Naive thymus-derived CD4-positive, alpha-beta T cell (primary cell): ENCODE data around the gene STX10. TPM values are rescaled to one million over a fixed set of nuclear protein-coding genes. Genes with fewer than 3 reads are reported as not detected.

Experiments used
- ATAC-seq: fragments of 150-1000 bp; cut with Tn5 transposase; 2 replicates; pipeline ENCODE4 v1.10.0; 2021; ENCODE audit warnings: mild to moderate bottlenecking, moderate library complexity
- CTCF ChIA-PET: fragments of 350-600 bp; sonication (Branson Sonifier 250); formaldehyde crosslinking; loops from one replicate; lab custom pipeline; 2021; ENCODE audit warnings: antibody characterized with exemption; lab: Charles Lee
- POLR2A ChIA-PET: fragments of 350-600 bp; sonication (Branson Sonifier 250); formaldehyde crosslinking; loops from one replicate; lab custom pipeline; 2021; ENCODE audit warnings: antibody characterized with exemption, inconsistent platforms; lab: Charles Lee
- DNase-seq, 9 donors: peaks; one replicate each; pipeline versions ENCODE4 v3.0.0 to v3.0.0-alpha.2; 2020 to 2022; ENCODE audit warnings: mixed read lengths in 1 of 9
- H3K27ac ChIP-seq: one replicate; pipeline ENCODE4 v1.7.0; 2013; ENCODE audit warnings: mild to moderate bottlenecking, low read depth, low read length, moderate library complexity
- H3K27me3 ChIP-seq, 2 donors: one replicate each; pipeline ENCODE4 v1.7.0; 2013; ENCODE audit warnings: low read length in 2 of 2, mild to moderate bottlenecking in 2 of 2, moderate library complexity in 2 of 2; ENCODE audit not compliant: control insufficient read depth in 2 of 2, insufficient read depth in 2 of 2
- H3K36me3 ChIP-seq, 3 experiments: 1 replicate in 2 of 3; 2 replicates in 1 of 3; pipeline ENCODE4 v1.7.0; 2013; ENCODE audit warnings: low read length in 3 of 3, mild to moderate bottlenecking in 3 of 3, moderate library complexity in 1 of 3; ENCODE audit not compliant: insufficient read depth in 3 of 3, control insufficient read depth in 2 of 3
- H3K4me1 ChIP-seq, 2 donors: one replicate each; pipeline ENCODE4 v1.7.0; 2013; ENCODE audit warnings: low read length in 2 of 2, mild to moderate bottlenecking in 2 of 2, moderate library complexity in 1 of 2; ENCODE audit not compliant: control insufficient read depth in 2 of 2, insufficient read depth in 2 of 2
- H3K4me3 ChIP-seq: 2 replicates; pipeline ENCODE4 v1.7.0; 2013; ENCODE audit warnings: mild to moderate bottlenecking, low read length
- H3K9me3 ChIP-seq, 3 experiments: 1 replicate in 2 of 3; 2 replicates in 1 of 3; pipeline ENCODE4 v1.7.0; 2013; ENCODE audit warnings: low read length in 3 of 3; ENCODE audit not compliant: control insufficient read depth in 2 of 3
- H3K27ac Mint-ChIP-seq, 9 donors: one replicate each; pipeline ENCODE4 v1.8.0; 2020 to 2022; ENCODE audit warnings: mixed read lengths in 9 of 9, mild to moderate bottlenecking in 8 of 9, moderate library complexity in 5 of 9, inconsistent platforms in 2 of 9
- H3K27me3 Mint-ChIP-seq, 5 donors: one replicate each; pipeline ENCODE4 v1.8.0; 2021 to 2022; ENCODE audit warnings: mixed read lengths in 5 of 5, mild to moderate bottlenecking in 1 of 5
- H3K36me3 Mint-ChIP-seq, 5 donors: one replicate each; pipeline ENCODE4 v1.8.0; 2020 to 2022; ENCODE audit warnings: mixed read lengths in 5 of 5, mild to moderate bottlenecking in 3 of 5, inconsistent platforms in 1 of 5
- H3K4me1 Mint-ChIP-seq, 7 donors: one replicate each; pipeline ENCODE4 v1.8.0; 2020 to 2022; ENCODE audit warnings: mixed read lengths in 7 of 7, mild to moderate bottlenecking in 3 of 7, inconsistent platforms in 1 of 7
- H3K4me3 Mint-ChIP-seq, 10 donors: one replicate each; pipeline ENCODE4 v1.8.0; 2020 to 2022; ENCODE audit warnings: mild to moderate bottlenecking in 10 of 10, mixed read lengths in 10 of 10, moderate library complexity in 6 of 10, inconsistent platforms in 2 of 10
- H3K9me3 Mint-ChIP-seq, 11 donors: one replicate each; pipeline ENCODE4 v1.8.0; 2020 to 2022; ENCODE audit warnings: mixed read lengths in 11 of 11, mild to moderate bottlenecking in 4 of 11, inconsistent platforms in 1 of 11, moderate library complexity in 1 of 11
- intact Hi-C, 2 donors: fragments of 100-400 bp; cut with micrococcal nuclease; formaldehyde crosslinking; loops; one replicate each; pipeline ENCODE4 v1.15.1; 2023
- polyA plus RNA-seq, 2 donors: library from polyadenylated mRNA; unstranded; fragments of 300-500 nt; fragmentation: Illumina TruSeq; gene quantifications; one replicate each; pipeline ENCODE4 v1.2.3, GENCODE V29; 2021
- total RNA-seq, 6 experiments: library from RNA in 5 of 6; stranded (reverse) in 5 of 6; gene quantifications; 1 replicate in 5 of 6; 2 replicates in 1 of 6; pipeline ENCODE4 v1.2.3 and lab custom pipeline; 2021 to 2026

STX10 gene
- total and polyA plus RNA-seq, 7 experiments from 2014 or later, result 42.6 to 76.2 (median 63.7) TPM

GRCh38 chr19:13120817-13121216 is 29.4 kb downstream of the STX10 start:
- CTCF ChIA-PET, result interaction anchor here (0.6 to 1.4 kb wide), 2 partner anchors 92 to 155 kb away, joined by 4 to 5 read pairs; no protein-coding TSS in a partner anchor

DNA sequence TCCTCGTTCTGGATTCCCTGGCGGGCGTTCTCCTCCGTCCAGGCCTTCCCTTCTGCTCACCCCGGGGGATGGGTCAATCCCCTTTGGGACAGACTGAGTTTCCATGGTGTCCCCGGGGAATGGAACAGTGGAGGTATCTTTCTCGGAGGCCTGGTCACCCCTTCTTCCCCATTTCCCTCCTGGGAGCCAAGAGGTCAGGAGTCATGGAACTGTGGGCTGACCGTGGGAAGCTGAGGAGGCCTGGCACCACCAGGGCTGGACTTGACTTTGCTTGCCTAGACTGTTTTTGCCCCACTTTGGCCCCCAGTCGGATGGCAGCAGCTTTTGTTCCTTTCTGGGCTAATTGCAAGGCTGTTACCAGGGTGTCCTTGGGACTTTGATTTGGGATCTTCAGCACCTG is 30.1 kb downstream of the STX10 start:
- Histone ChIP-seq H3K4me1 (peaks cover 25 to 30% of the 10 kb centered on the region in 2 donors), H3K27me3 (no peaks in the 10 kb centered on the region), H3K9me3 (no peaks in the 10 kb centered on the region), H3K36me3 (peaks cover 0 to 12% (median 0%) of the 10 kb centered on the region in 3 experiments), H3K4me3 (no peak overlapping the region), H3K27ac (no peak overlapping the region)
- ChIA-PET CTCF (interaction anchor here (0.9 to 1.4 kb wide), 2 partner anchors 76 to 155 kb away, joined by 3 to 5 read pairs; no protein-coding TSS in a partner anchor), POLR2A (interaction anchor here (1.0 to 2.3 kb wide), 5 partner anchors 15 to 33 kb away, joined by 3 to 11 read pairs (median 3); partner anchors contain the start of genes IER2 and STX10)
- Mint-ChIP-seq H3K4me1 (peaks cover 17 to 69% (median 49%) of the 10 kb centered on the region in 7 donors), H3K36me3 (peaks cover 0 to 4% (median 0%) of the 10 kb centered on the region in 5 donors), H3K27ac (peak overlapping the region in 1 of 9 donors; percentile 29), H3K9me3 (peaks cover 0 to 3% (median 0%) of the 10 kb centered on the region in 11 donors), H3K4me3 (peak overlapping the region in 8 of 10 donors; percentile 30 to 94 (median 84)), H3K27me3 (no peaks in the 10 kb centered on the region)
- intact Hi-C loops, result no loop called here
- DNase-seq (no peak), ATAC-seq (no peak)

More at GRCh38 chr19:13120817-13121216, 29.4 kb downstream of the STX10 start:
- Histone ChIP-seq H3K27ac (no peak overlapping the region), H3K36me3 (peaks cover 0 to 7% (median 0%) of the 10 kb centered on the region in 3 experiments), H3K4me3 (no peak overlapping the region), H3K9me3 (no peaks in the 10 kb centered on the region), H3K4me1 (peaks cover 19 to 26% of the 10 kb centered on the region in 2 donors), H3K27me3 (no peaks in the 10 kb centered on the region)
- Mint-ChIP-seq H3K36me3 (peaks cover 0 to 4% (median 0%) of the 10 kb centered on the region in 5 donors), H3K9me3 (peaks cover 0 to 3% (median 0%) of the 10 kb centered on the region in 11 donors), H3K4me3 (peak overlapping the region in 3 of 10 donors; percentile 31 to 70 (median 35)), H3K27ac (peak overlapping the region in 3 of 9 donors; percentile 8 to 47 (median 39)), H3K27me3 (no peaks in the 10 kb centered on the region), H3K4me1 (peaks cover 17 to 63% (median 49%) of the 10 kb centered on the region in 7 donors)
- DNase-seq, result no peak
- no peak for ATAC-seq
- intact Hi-C loops, result no loop called here
- POLR2A ChIA-PET, result interaction anchor here (1.0 to 2.3 kb wide), 2 partner anchors 25 to 29 kb away, joined by 3 to 7 read pairs; partner anchors contain the start of genes IER2 and STX10

DNA sequence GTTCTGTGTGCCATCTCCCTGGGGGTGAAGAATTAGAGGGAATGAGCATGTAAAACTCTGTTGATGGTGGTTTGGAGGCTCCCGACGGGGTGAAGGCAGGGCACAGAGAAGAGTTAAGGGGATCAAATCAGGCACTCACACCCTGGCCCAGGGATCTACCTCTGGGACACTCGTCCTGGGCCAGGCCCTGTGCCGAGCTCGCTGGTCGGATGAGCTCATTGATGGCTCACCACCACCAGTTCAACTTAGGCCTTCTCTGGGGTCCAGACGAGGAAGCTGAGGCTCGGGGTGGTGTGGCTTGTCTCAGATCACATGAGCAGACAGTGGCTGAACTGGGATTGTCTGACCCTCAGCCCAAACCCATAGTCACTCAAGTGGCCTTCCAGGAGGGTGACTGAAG is 30.5 kb downstream of the STX10 start:
- Mint-ChIP-seq H3K27me3 (no peaks in the 10 kb centered on the region), H3K4me1 (peaks cover 17 to 69% (median 49%) of the 10 kb centered on the region in 7 donors), H3K27ac (peak overlapping the region in 7 of 9 donors; percentile 38 to 94 (median 43)), H3K4me3 (peak overlapping the region; percentile 73 to 94 (median 84)), H3K9me3 (peaks cover 0 to 3% (median 0%) of the 10 kb centered on the region in 11 donors), H3K36me3 (peaks cover 0 to 4% (median 0%) of the 10 kb centered on the region in 5 donors)
- ChIA-PET CTCF (interaction anchor here (0.9 to 1.4 kb wide), 3 partner anchors 15 to 154 kb away, joined by 3 to 5 read pairs (median 4); no protein-coding TSS in a partner anchor), POLR2A (interaction anchor here (1.0 to 2.3 kb wide), 4 partner anchors 14 to 33 kb away, joined by 3 to 11 read pairs (median 5); partner anchors contain the start of genes IER2 and STX10)
- Histone ChIP-seq H3K27me3 (no peaks in the 10 kb centered on the region), H3K4me1 (peaks cover 25 to 30% of the 10 kb centered on the region in 2 donors), H3K9me3 (no peaks in the 10 kb centered on the region), H3K4me3 (peak overlapping the region; percentile 38), H3K36me3 (peaks cover 0 to 13% (median 0%) of the 10 kb centered on the region in 3 experiments), H3K27ac (peak overlapping the region; percentile 84)
- DNase-seq, result no peak
- intact Hi-C loops, result loop anchor here (2.0 to 5.0 kb wide), 5 partner anchors 13 to 963 kb away; partner anchors contain the start of gene TRIR (in 1 of the 2)
- ATAC-seq, result no peak

GRCh38 chr19:13118424-13119193 is 31.6 kb downstream of the STX10 start:
- H3K36me3 Mint-ChIP-seq, result peaks cover 0 to 4% (median 0%) of the 10 kb centered on the region in 5 donors
- intact Hi-C loops, result loop anchor here (1.0 to 5.0 kb wide), 8 partner anchors 14 to 964 kb away; partner anchors contain the start of gene TRIR (in 1 of the 2)

GRCh38 chr19:13117772-13118423 is 32.3 kb downstream of the STX10 start, which contains the start of gene NACC1:
Gene NACC1, plus strand, starts transcription at chr19:13118264. Its CDS starts 16,944 bp downstream, at chr19:13135208.
- Mint-ChIP-seq H3K36me3 (peaks cover 0 to 4% (median 0%) of the 10 kb centered on the region in 5 donors), H3K27me3 (no peaks in the 10 kb centered on the region), H3K4me1 (peaks cover 16 to 64% (median 49%) of the 10 kb centered on the region in 7 donors), H3K9me3 (peaks cover 0 to 3% (median 0%) of the 10 kb centered on the region in 11 donors), H3K27ac (peak within 1 kb of the TSS; percentile 85 to 96 (median 91)), H3K4me3 (peak within 1 kb of the TSS; percentile 86 to 99 (median 97))
- CTCF ChIA-PET, result interaction anchor here (0.7 to 4.1 kb wide), 6 partner anchors 10 to 805 kb away, joined by 3 to 19 read pairs (median 3); no protein-coding TSS in a partner anchor
- H3K4me3 ChIP-seq, result peak within 1 kb of the TSS; percentile 97
- DNase-seq (peak; percentile 81 to 94 (median 89)), ATAC-seq (peak; percentile 95)
- peak within 1 kb of the TSS; percentile 84 for H3K27ac ChIP-seq
- POLR2A ChIA-PET, result interaction anchor here (0.6 to 5.1 kb wide), 14 partner anchors 11 to 1298 kb away, joined by 3 to 53 read pairs (median 8); partner anchors contain the start of genes IER2, LYL1 and STX10
- H3K4me1 ChIP-seq, result peaks cover 25 to 30% of the 10 kb centered on the region in 2 donors
- H3K36me3 ChIP-seq, result peaks cover 0 to 26% (median 0%) of the 10 kb centered on the region in 3 experiments
- no peaks in the 10 kb centered on the region for H3K27me3 ChIP-seq
- intact Hi-C loops, result loop anchor here (1.0 to 5.0 kb wide), 10 partner anchors 14 to 964 kb away; partner anchors contain the start of genes GCDH (in 2 of the 2) and TRIR (in 1 of the 2)
- H3K9me3 ChIP-seq, result no peaks in the 10 kb centered on the region

More at GRCh38 chr19:13118424-13119193, 31.6 kb downstream of the STX10 start:
- peak overlapping the region; percentile 54 for H3K4me3 ChIP-seq
- Mint-ChIP-seq H3K27me3 (no peaks in the 10 kb centered on the region), H3K4me3 (peak overlapping the region; percentile 73 to 94 (median 84)), H3K9me3 (peaks cover 0 to 3% (median 0%) of the 10 kb centered on the region in 11 donors), H3K27ac (peak overlapping the region; percentile 17 to 94 (median 56)), H3K4me1 (peaks cover 17 to 69% (median 49%) of the 10 kb centered on the region in 7 donors)
- H3K4me1 ChIP-seq, result peaks cover 25 to 30% of the 10 kb centered on the region in 2 donors
- H3K27me3 ChIP-seq, result no peaks in the 10 kb centered on the region
- CTCF ChIA-PET, result interaction anchor here (1.1 to 4.1 kb wide), 4 partner anchors 13 to 33 kb away, joined by 3 to 19 read pairs (median 4); no protein-coding TSS in a partner anchor
- peaks cover 0 to 19% (median 0%) of the 10 kb centered on the region in 3 experiments for H3K36me3 ChIP-seq
- no peak for ATAC-seq
- H3K27ac ChIP-seq, result peak overlapping the region; percentile 84
- POLR2A ChIA-PET, result interaction anchor here (0.7 to 5.1 kb wide), 15 partner anchors 12 to 385 kb away, joined by 3 to 53 read pairs (median 9); partner anchors contain the start of genes IER2, LYL1 and STX10
- peak in 2 of 9 donors; percentile 46 to 68 for DNase-seq
- no peaks in the 10 kb centered on the region for H3K9me3 ChIP-seq
